ENCODE measurements around the gene DPP10.

The DPP10 gene

GRCh38 chr2:114553027-114553426, 110.6 kb downstream of the DPP10 start:
- no peak for TF ChIP-seq CTCF (IDR thresholded peaks at IDR 0.05)

DNA sequence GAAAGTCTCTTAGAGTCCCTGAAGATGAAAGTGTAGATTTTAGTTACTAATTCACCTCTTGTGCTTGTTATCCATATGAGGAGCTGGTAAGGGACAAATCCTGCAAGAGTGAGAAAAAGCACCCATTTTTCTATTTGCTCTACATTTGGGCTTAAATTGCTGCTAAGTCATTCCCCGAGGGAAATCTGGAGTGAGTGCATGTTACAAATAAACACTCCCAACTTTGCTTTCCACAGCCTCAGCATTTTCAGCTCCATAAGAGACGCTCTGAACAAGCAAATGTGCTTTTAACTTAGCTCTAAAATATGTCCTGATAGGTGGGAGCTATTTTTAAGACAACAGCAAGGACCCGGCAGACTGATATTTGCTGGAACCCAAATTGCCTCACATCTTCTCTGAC, 126.7 kb downstream of the DPP10 start:
- TF ChIP-seq CTCF (IDR thresholded peaks at IDR 0.05), result no peak

GRCh38 chr2:114577657-114578056, 135.2 kb downstream of the DPP10 start:
- TF ChIP-seq CTCF (IDR thresholded peaks at IDR 0.05), result no peak

GRCh38 chr2:114579542-114579941, 137.1 kb downstream of the DPP10 start:
- no peak for TF ChIP-seq CTCF (IDR thresholded peaks at IDR 0.05)

DNA sequence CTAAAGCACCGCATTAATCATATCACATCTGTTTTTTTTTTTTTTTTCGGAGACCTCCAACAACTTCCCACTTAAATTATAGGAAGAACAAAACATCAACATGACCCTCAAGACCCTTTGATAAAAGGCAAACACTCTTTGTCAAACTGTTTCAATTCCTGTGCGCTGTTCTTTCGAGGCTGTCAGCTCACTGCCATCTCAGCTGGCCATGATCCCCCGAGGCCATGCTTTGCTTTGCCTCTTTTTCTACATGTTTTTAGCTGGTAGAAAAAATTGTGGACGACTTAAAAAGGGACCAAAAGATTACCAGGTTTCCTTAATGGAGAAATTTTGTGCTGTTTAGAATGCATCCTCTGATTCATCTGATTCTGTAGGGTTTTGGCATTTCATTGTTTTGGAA, 138.2 kb downstream of the DPP10 start:
- TF ChIP-seq CTCF (IDR thresholded peaks at IDR 0.05), result no peak

DNA sequence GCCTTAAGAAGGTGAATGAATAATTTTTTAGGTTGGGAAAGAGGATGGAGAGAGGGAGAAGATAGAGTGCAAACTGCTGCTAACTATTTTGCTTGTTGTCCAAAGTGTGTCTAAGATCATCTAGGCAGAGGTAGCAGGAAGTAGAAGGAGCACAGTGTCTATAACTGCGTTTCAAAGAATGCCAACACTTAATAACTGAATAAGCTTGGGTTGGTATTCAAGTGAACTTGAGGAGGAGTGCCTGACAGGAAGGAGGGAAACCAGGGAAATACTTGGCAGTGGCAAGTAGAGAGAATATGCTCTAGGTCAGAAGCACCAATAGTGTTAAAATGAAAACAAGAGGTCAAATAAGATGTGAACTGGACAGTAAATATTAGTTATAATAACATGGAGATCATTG, 155.9 kb downstream of the DPP10 start:
- no peak for TF ChIP-seq CTCF (IDR thresholded peaks at IDR 0.05)

GRCh38 chr2:114609203-114609602, 166.8 kb downstream of the DPP10 start:
- TF ChIP-seq CTCF (IDR thresholded peaks at IDR 0.05), result no peak

DNA sequence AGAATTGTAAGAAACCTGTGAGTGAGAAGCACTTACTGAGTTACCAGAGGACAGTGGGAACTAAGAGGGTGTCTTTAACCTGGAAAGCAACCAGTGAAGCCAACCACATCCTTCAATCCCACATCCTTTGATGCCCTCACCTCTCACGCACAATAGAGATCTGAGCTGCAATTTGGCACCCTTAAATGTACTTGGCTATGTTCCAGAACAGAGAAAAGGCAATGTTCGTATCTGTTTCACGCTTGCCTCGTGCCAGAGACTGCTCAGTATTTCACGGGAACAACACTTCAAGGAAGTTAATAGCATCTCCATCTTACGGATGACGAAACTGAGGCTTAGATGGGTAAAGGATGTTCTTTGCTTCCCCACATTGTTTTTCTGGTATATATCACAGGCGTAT, 167.4 kb downstream of the DPP10 start:
- no peak for TF ChIP-seq CTCF (IDR thresholded peaks at IDR 0.05)
